Naive thymus-derived CD4-positive, alpha-beta T cell (primary cell): ENCODE measurements around the gene SLC19A1. TPM values are rescaled to one million over a fixed set of nuclear protein-coding genes. Genes with fewer than 3 reads are reported as not detected.
A peak's percentile ranks its signal among the peaks of the same experiment; 100 is the strongest.

Source experiments
- ATAC-seq: fragments of 150-1000 bp; cut with Tn5 transposase; 2 replicates; pipeline ENCODE4 v1.10.0; 2021; ENCODE audit warnings: mild to moderate bottlenecking, moderate library complexity
- CTCF ChIA-PET: fragments of 350-600 bp; sonication (Branson Sonifier 250); formaldehyde crosslinking; loops from one replicate; lab custom pipeline; 2021; ENCODE audit warnings: antibody characterized with exemption; lab: Charles Lee
- POLR2A ChIA-PET: fragments of 350-600 bp; sonication (Branson Sonifier 250); formaldehyde crosslinking; loops from one replicate; lab custom pipeline; 2021; ENCODE audit warnings: antibody characterized with exemption, inconsistent platforms; lab: Charles Lee
- DNase-seq, 9 donors: peaks; one replicate each; pipeline versions ENCODE4 v3.0.0 to v3.0.0-alpha.2; 2020 to 2022; ENCODE audit warnings: mixed read lengths in 1 of 9
- H3K27ac ChIP-seq: one replicate; pipeline ENCODE4 v1.7.0; 2013; ENCODE audit warnings: mild to moderate bottlenecking, low read depth, low read length, moderate library complexity
- H3K27me3 ChIP-seq, 2 donors: one replicate each; pipeline ENCODE4 v1.7.0; 2013; ENCODE audit warnings: low read length in 2 of 2, mild to moderate bottlenecking in 2 of 2, moderate library complexity in 2 of 2; ENCODE audit not compliant: control insufficient read depth in 2 of 2, insufficient read depth in 2 of 2
- H3K36me3 ChIP-seq, 3 experiments: 1 replicate in 2 of 3; 2 replicates in 1 of 3; pipeline ENCODE4 v1.7.0; 2013; ENCODE audit warnings: low read length in 3 of 3, mild to moderate bottlenecking in 3 of 3, moderate library complexity in 1 of 3; ENCODE audit not compliant: insufficient read depth in 3 of 3, control insufficient read depth in 2 of 3
- H3K4me1 ChIP-seq, 2 donors: one replicate each; pipeline ENCODE4 v1.7.0; 2013; ENCODE audit warnings: low read length in 2 of 2, mild to moderate bottlenecking in 2 of 2, moderate library complexity in 1 of 2; ENCODE audit not compliant: control insufficient read depth in 2 of 2, insufficient read depth in 2 of 2
- H3K4me3 ChIP-seq: 2 replicates; pipeline ENCODE4 v1.7.0; 2013; ENCODE audit warnings: mild to moderate bottlenecking, low read length
- H3K9me3 ChIP-seq, 3 experiments: 1 replicate in 2 of 3; 2 replicates in 1 of 3; pipeline ENCODE4 v1.7.0; 2013; ENCODE audit warnings: low read length in 3 of 3; ENCODE audit not compliant: control insufficient read depth in 2 of 3
- H3K27ac Mint-ChIP-seq, 9 donors: one replicate each; pipeline ENCODE4 v1.8.0; 2020 to 2022; ENCODE audit warnings: mixed read lengths in 9 of 9, mild to moderate bottlenecking in 8 of 9, moderate library complexity in 5 of 9, inconsistent platforms in 2 of 9
- H3K27me3 Mint-ChIP-seq, 5 donors: one replicate each; pipeline ENCODE4 v1.8.0; 2021 to 2022; ENCODE audit warnings: mixed read lengths in 5 of 5, mild to moderate bottlenecking in 1 of 5
- H3K36me3 Mint-ChIP-seq, 5 donors: one replicate each; pipeline ENCODE4 v1.8.0; 2020 to 2022; ENCODE audit warnings: mixed read lengths in 5 of 5, mild to moderate bottlenecking in 3 of 5, inconsistent platforms in 1 of 5
- H3K4me1 Mint-ChIP-seq, 7 donors: one replicate each; pipeline ENCODE4 v1.8.0; 2020 to 2022; ENCODE audit warnings: mixed read lengths in 7 of 7, mild to moderate bottlenecking in 3 of 7, inconsistent platforms in 1 of 7
- H3K4me3 Mint-ChIP-seq, 10 donors: one replicate each; pipeline ENCODE4 v1.8.0; 2020 to 2022; ENCODE audit warnings: mild to moderate bottlenecking in 10 of 10, mixed read lengths in 10 of 10, moderate library complexity in 6 of 10, inconsistent platforms in 2 of 10
- H3K9me3 Mint-ChIP-seq, 11 donors: one replicate each; pipeline ENCODE4 v1.8.0; 2020 to 2022; ENCODE audit warnings: mixed read lengths in 11 of 11, mild to moderate bottlenecking in 4 of 11, inconsistent platforms in 1 of 11, moderate library complexity in 1 of 11
- intact Hi-C, 2 donors: fragments of 100-400 bp; cut with micrococcal nuclease; formaldehyde crosslinking; loops; one replicate each; pipeline ENCODE4 v1.15.1; 2023
- polyA plus RNA-seq, 2 donors: library from polyadenylated mRNA; unstranded; fragments of 300-500 nt; fragmentation: Illumina TruSeq; gene quantifications; one replicate each; pipeline ENCODE4 v1.2.3, GENCODE V29; 2021
- total RNA-seq, 6 experiments: library from RNA in 5 of 6; stranded (reverse) in 5 of 6; gene quantifications; 1 replicate in 5 of 6; 2 replicates in 1 of 6; pipeline ENCODE4 v1.2.3 and lab custom pipeline; 2021 to 2026

Gene SLC19A1
- total and polyA plus RNA-seq, 7 experiments from 2014 or later: 10.5 to 49.1 (median 15.6) TPM

- H3K4me1 ChIP-seq: no peaks in the 10 kb centered on the region
- H3K4me3 Mint-ChIP-seq: peak overlapping the region in 1 of 10 donors; percentile 30
- peak overlapping the region in 4 of 9 donors; percentile 39 to 85 (median 41) for H3K27ac Mint-ChIP-seq
- H3K27me3 Mint-ChIP-seq: no peaks in the 10 kb centered on the region
- no peaks in the 10 kb centered on the region for H3K27me3 ChIP-seq
- no peaks in the 10 kb centered on the region for H3K9me3 ChIP-seq
- intact Hi-C loops: no loop called here
- ATAC-seq (no peak), DNase-seq (no peak)
- no peak overlapping the region for H3K4me3 ChIP-seq
- H3K36me3 ChIP-seq: peaks cover 0 to 35% (median 4%) of the 10 kb centered on the region in 3 experiments
- H3K36me3 Mint-ChIP-seq: peaks cover 0 to 16% (median 5%) of the 10 kb centered on the region in 5 donors
- CTCF ChIA-PET: no interaction called here
- POLR2A ChIA-PET: no interaction called here
- no peak overlapping the region for H3K27ac ChIP-seq
- peaks cover 0 to 8% (median 0%) of the 10 kb centered on the region in 11 donors for H3K9me3 Mint-ChIP-seq
- H3K4me1 Mint-ChIP-seq: peaks cover 3 to 15% (median 12%) of the 10 kb centered on the region in 7 donors
Measured at GRCh38 chr21:45499970-45500577, 42.2 kb downstream of the SLC19A1 start.

- Histone ChIP-seq H3K27ac (no peak overlapping the region), H3K27me3 (no peaks in the 10 kb centered on the region), H3K9me3 (no peaks in the 10 kb centered on the region), H3K4me1 (no peaks in the 10 kb centered on the region), H3K4me3 (no peak overlapping the region), H3K36me3 (peaks cover 0 to 41% (median 4%) of the 10 kb centered on the region in 3 experiments)
- DNase-seq: no peak
- H3K4me1 Mint-ChIP-seq: peaks cover 3 to 15% (median 12%) of the 10 kb centered on the region in 7 donors
- intact Hi-C loops: no loop called here
- H3K4me3 Mint-ChIP-seq: peak overlapping the region in 1 of 10 donors; percentile 7
- no peak for ATAC-seq
- H3K27me3 Mint-ChIP-seq: no peaks in the 10 kb centered on the region
- CTCF ChIA-PET: no interaction called here
- peaks cover 0 to 16% (median 5%) of the 10 kb centered on the region in 5 donors for H3K36me3 Mint-ChIP-seq
- POLR2A ChIA-PET: no interaction called here
- H3K9me3 Mint-ChIP-seq: peaks cover 0 to 8% (median 0%) of the 10 kb centered on the region in 11 donors
- H3K27ac Mint-ChIP-seq: peak overlapping the region in 4 of 9 donors; percentile 39 to 85 (median 62)
Measured at GRCh38 chr21:45499201-45499750, 43.0 kb downstream of the SLC19A1 start.

- Histone ChIP-seq H3K9me3 (no peaks in the 10 kb centered on the region), H3K36me3 (peaks cover 0 to 47% (median 4%) of the 10 kb centered on the region in 3 experiments), H3K4me3 (no peak overlapping the region), H3K4me1 (no peaks in the 10 kb centered on the region), H3K27ac (no peak overlapping the region), H3K27me3 (no peaks in the 10 kb centered on the region)
- Mint-ChIP-seq H3K4me1 (peaks cover 3 to 15% (median 12%) of the 10 kb centered on the region in 7 donors), H3K9me3 (peaks cover 0 to 8% (median 0%) of the 10 kb centered on the region in 11 donors), H3K36me3 (peaks cover 0 to 16% (median 5%) of the 10 kb centered on the region in 5 donors), H3K27ac (peak overlapping the region in 1 of 9 donors; percentile 82), H3K4me3 (no peak overlapping the region), H3K27me3 (no peaks in the 10 kb centered on the region)
- no peak for DNase-seq
- CTCF ChIA-PET: no interaction called here
- ATAC-seq: no peak
- POLR2A ChIA-PET: no interaction called here
- intact Hi-C loops: no loop called here
Measured at GRCh38 chr21:45498646-45499000, 43.6 kb downstream of the SLC19A1 start.

- ChIA-PET CTCF (no interaction called here), POLR2A (no interaction called here)
- Mint-ChIP-seq H3K4me1 (peaks cover 3 to 15% (median 12%) of the 10 kb centered on the region in 7 donors), H3K9me3 (peaks cover 0 to 7% (median 0%) of the 10 kb centered on the region in 11 donors), H3K27me3 (no peaks in the 10 kb centered on the region), H3K27ac (no peak overlapping the region), H3K4me3 (no peak overlapping the region), H3K36me3 (peaks cover 0 to 16% (median 5%) of the 10 kb centered on the region in 5 donors)
- intact Hi-C loops: no loop called here
- Histone ChIP-seq H3K36me3 (peaks cover 0 to 47% (median 4%) of the 10 kb centered on the region in 3 experiments), H3K27me3 (no peaks in the 10 kb centered on the region), H3K4me3 (no peak overlapping the region), H3K27ac (no peak overlapping the region), H3K4me1 (no peaks in the 10 kb centered on the region), H3K9me3 (no peaks in the 10 kb centered on the region)
- ATAC-seq (no peak), DNase-seq (no peak)
Measured at GRCh38 chr21:45497846-45498645, 44.2 kb downstream of the SLC19A1 start.

GRCh38 chr21:45496968-45497845 is 45.0 kb downstream of the SLC19A1 start:
- ATAC-seq (no peak), DNase-seq (peak in 1 of 9 donors; percentile 2)
- intact Hi-C loops: no loop called here
- Histone ChIP-seq H3K36me3 (peaks cover 0 to 47% (median 4%) of the 10 kb centered on the region in 3 experiments), H3K4me3 (no peak overlapping the region), H3K4me1 (no peaks in the 10 kb centered on the region), H3K27ac (no peak overlapping the region), H3K9me3 (no peaks in the 10 kb centered on the region), H3K27me3 (no peaks in the 10 kb centered on the region)
- Mint-ChIP-seq H3K4me1 (peaks cover 3 to 14% (median 10%) of the 10 kb centered on the region in 7 donors), H3K9me3 (peaks cover 0 to 6% (median 0%) of the 10 kb centered on the region in 11 donors), H3K27me3 (no peaks in the 10 kb centered on the region), H3K4me3 (no peak overlapping the region), H3K27ac (no peak overlapping the region), H3K36me3 (peaks cover 0 to 10% (median 2%) of the 10 kb centered on the region in 5 donors)
- ChIA-PET CTCF (no interaction called here), POLR2A (no interaction called here)
